ENCODE measurements around the gene C1orf116. TPM values are rescaled to one million over a fixed set of nuclear protein-coding genes. Genes with fewer than 3 reads are reported as not detected.

The C1orf116 gene
- total RNA-seq, 2 donors from 2014 or later: 0.14 to 1.3 TPM

GRCh38 chr1:207050480-207051190 lies 18.1 kb upstream of the C1orf116 start:
- H3K4me1 ChIP-seq (ENCODE audit: control insufficient read depth in 1 of 2, low read depth in 2 of 2): peaks cover 23 to 39% of the 10 kb centered on the region in 2 donors
- no peaks in the 10 kb centered on the region for H3K9me3 ChIP-seq
- H3K4me3 ChIP-seq: peak overlapping the region; percentile 92
- peaks cover 12% of the 10 kb centered on the region for H3K36me3 ChIP-seq
- ATAC-seq (ENCODE audit: insufficient number of reproducible peaks, low FRiP score, low read depth): peak; percentile 65
- H3K27ac ChIP-seq: peak overlapping the region; percentile 76 to 80
- no peaks in the 10 kb centered on the region for H3K27me3 ChIP-seq (replicated peaks; ENCODE audit: insufficient read depth)
- TF ChIP-seq CTCF (IDR thresholded peaks at IDR 0.05): no peak
- DNase-seq (ENCODE audit: low spot score): peak; percentile 70

GRCh38 chr1:207049974-207050391 lies 17.4 kb upstream of the C1orf116 start:
- no peaks in the 10 kb centered on the region for H3K27me3 ChIP-seq (replicated peaks; ENCODE audit: insufficient read depth)
- TF ChIP-seq CTCF (IDR thresholded peaks at IDR 0.05): peak; percentile 77
- no peaks in the 10 kb centered on the region for H3K9me3 ChIP-seq
- peaks cover 27 to 39% of the 10 kb centered on the region in 2 donors for H3K4me1 ChIP-seq (ENCODE audit: control insufficient read depth in 1 of 2, low read depth in 2 of 2)
- peaks cover 12% of the 10 kb centered on the region for H3K36me3 ChIP-seq
- ATAC-seq (ENCODE audit: insufficient number of reproducible peaks, low FRiP score, low read depth): no peak
- H3K27ac ChIP-seq: peak overlapping the region; percentile 76 to 80
- H3K4me3 ChIP-seq: peak overlapping the region; percentile 92
- DNase-seq (ENCODE audit: low spot score): no peak

GRCh38 chr1:207049514-207049913 lies 17.0 kb upstream of the C1orf116 start:
- ATAC-seq (ENCODE audit: insufficient number of reproducible peaks, low FRiP score, low read depth) (no peak), DNase-seq (ENCODE audit: low spot score) (no peak)
- no peak for TF ChIP-seq CTCF (IDR thresholded peaks at IDR 0.05)
- peaks cover 27 to 39% of the 10 kb centered on the region in 2 donors for H3K4me1 ChIP-seq (ENCODE audit: control insufficient read depth in 1 of 2, low read depth in 2 of 2)
- no peaks in the 10 kb centered on the region for H3K9me3 ChIP-seq
- H3K4me3 ChIP-seq: peak overlapping the region; percentile 92
- H3K27ac ChIP-seq: no peak overlapping the region
- H3K36me3 ChIP-seq: peaks cover 12% of the 10 kb centered on the region
- H3K27me3 ChIP-seq (replicated peaks; ENCODE audit: insufficient read depth): no peaks in the 10 kb centered on the region

GRCh38 chr1:207049054-207049453 lies 16.5 kb upstream of the C1orf116 start:
- no peak for TF ChIP-seq CTCF (IDR thresholded peaks at IDR 0.05)
- H3K9me3 ChIP-seq: no peaks in the 10 kb centered on the region
- H3K4me1 ChIP-seq (ENCODE audit: control insufficient read depth in 1 of 2, low read depth in 2 of 2): peaks cover 27 to 39% of the 10 kb centered on the region in 2 donors
- ATAC-seq (ENCODE audit: insufficient number of reproducible peaks, low FRiP score, low read depth): no peak
- DNase-seq (ENCODE audit: low spot score): no peak
- no peaks in the 10 kb centered on the region for H3K27me3 ChIP-seq (replicated peaks; ENCODE audit: insufficient read depth)
- peaks cover 12% of the 10 kb centered on the region for H3K36me3 ChIP-seq
- H3K27ac ChIP-seq: no peak overlapping the region
- H3K4me3 ChIP-seq: no peak overlapping the region

GRCh38 chr1:207048041-207048440 lies 15.5 kb upstream of the C1orf116 start:
- Histone ChIP-seq H3K4me1 (ENCODE audit: control insufficient read depth in 1 of 2, low read depth in 2 of 2) (peaks cover 27 to 39% of the 10 kb centered on the region in 2 donors), H3K27me3 (replicated peaks; ENCODE audit: insufficient read depth) (no peaks in the 10 kb centered on the region), H3K4me3 (no peak overlapping the region), H3K9me3 (no peaks in the 10 kb centered on the region), H3K36me3 (peaks cover 12% of the 10 kb centered on the region), H3K27ac (no peak overlapping the region)
- DNase-seq (ENCODE audit: low spot score) (no peak), ATAC-seq (ENCODE audit: insufficient number of reproducible peaks, low FRiP score, low read depth) (no peak)
- TF ChIP-seq CTCF (IDR thresholded peaks at IDR 0.05): no peak
